Esophagus squamous epithelium (tissue), 5 donors: ENCODE measurements around the gene PCED1A. TPM values are rescaled to one million over a fixed set of nuclear protein-coding genes. Genes with fewer than 3 reads are reported as not detected.

ENCODE experiments used
- DNase-seq: peaks from one replicate; lab custom pipeline; 2025; lab: John Stamatoyannopoulos, UW
- H3K27ac ChIP-seq, 4 donors: fragments of 200-600 bp; sonication (generic); one replicate each; pipeline ENCODE4 v1.5.1; 2016 to 2019; ENCODE audit warnings: mild to moderate bottlenecking in 1 of 4
- H3K27me3 ChIP-seq, 4 donors: fragments of 200-600 bp; sonication (generic); 1 replicate in 3 of 4; 2 replicates in 1 of 4; pipeline versions ENCODE4 v1.5.1 to v1.6.0; 2017 to 2021; ENCODE audit warnings: antibody characterized with exemption in 1 of 4
- H3K36me3 ChIP-seq, 3 donors: fragments of 200-600 bp; sonication (generic); one replicate each; pipeline ENCODE4 v1.5.1; 2016 to 2019
- H3K4me1 ChIP-seq, 3 donors: fragments of 200-600 bp; sonication (generic); one replicate each; pipeline ENCODE4 v1.5.1; 2017 to 2019
- H3K4me3 ChIP-seq, 4 donors: fragments of 200-600 bp; sonication (generic); 1 replicate in 3 of 4; 2 replicates in 1 of 4; pipeline ENCODE4 v1.5.1; 2016 to 2019; ENCODE audit warnings: mild to moderate bottlenecking in 2 of 4, moderate library complexity in 1 of 4
- H3K9me3 ChIP-seq, 3 donors: fragments of 200-600 bp; sonication (generic); one replicate each; pipeline ENCODE4 v1.5.1; 2016 to 2019
- CTCF ChIP-seq, 6 experiments: fragments of 450-650 bp in 4 of 6; fragments of 200-600 bp in 2 of 6; sonication (generic) in 2 of 6; IDR thresholded peaks; one replicate each; pipeline ENCODE4 v1.5.1; 2016 to 2019; ENCODE audit warnings: antibody characterized with exemption in 6 of 6, mild to moderate bottlenecking in 4 of 6, moderate library complexity in 4 of 6
- POLR2A ChIP-seq, 4 donors: fragments of 450-650 bp; IDR thresholded peaks; one replicate each; pipeline ENCODE4 v1.6.1; 2017; ENCODE audit warnings: antibody characterized with exemption in 4 of 4, mild to moderate bottlenecking in 4 of 4, moderate library complexity in 3 of 4
- WGBS, 2 donors: methylation state at CpG; one replicate each; pipeline ENCODE4 v1.1.5; 2018; 5-methylcytosine and 5-hydroxymethylcytosine counted together
- intact Hi-C: fragments of 100-400 bp; cut with DNase I; formaldehyde crosslinking; loops from one replicate; pipeline ENCODE4 v1.15.0; 2022
- total RNA-seq, 4 donors: library from RNA; depleted of rRNA; stranded (reverse); fragments of >200 nt; gene quantifications; one replicate each; pipeline ENCODE4 v1.1.0, GENCODE V29; 2016
- donor health status: DM: yes; HTN: yes; CAD: no.

PCED1A gene
- total RNA-seq, 4 donors from 2014 or later: 9.0 to 25.6 (median 16.6) TPM

- H3K9me3 ChIP-seq: no peaks in the 10 kb centered on the region
- 92 to 97% methylated on average over 5 of the region's 5 CpGs for WGBS, 2 donors
- TF ChIP-seq CTCF (IDR thresholded peaks at IDR 0.05): no peak
- TF ChIP-seq POLR2A (IDR thresholded peaks at IDR 0.05): no peak
- DNase-seq: no peak
- intact Hi-C loops: no loop called here
- peaks cover 0 to 8% (median 3%) of the 10 kb centered on the region in 3 donors for H3K36me3 ChIP-seq
- no peak overlapping the region for H3K4me3 ChIP-seq
- no peaks in the 10 kb centered on the region for H3K27me3 ChIP-seq
- peaks cover 1 to 23% (median 2%) of the 10 kb centered on the region in 3 donors for H3K4me1 ChIP-seq
- H3K27ac ChIP-seq: no peak overlapping the region
Observed at GRCh38 chr20:2846698-2847097, 6.2 kb upstream of the PCED1A start.

GRCh38 chr20:2845607-2846006, 5.2 kb upstream of the PCED1A start:
- 76 to 87% methylated on average over 2 of the region's 2 CpGs for WGBS, 2 donors
- Histone ChIP-seq H3K4me1 (peaks cover 8 to 31% (median 9%) of the 10 kb centered on the region in 3 donors), H3K9me3 (no peaks in the 10 kb centered on the region), H3K27me3 (no peaks in the 10 kb centered on the region), H3K4me3 (no peak overlapping the region), H3K36me3 (peaks cover 0 to 8% (median 3%) of the 10 kb centered on the region in 3 donors), H3K27ac (no peak overlapping the region)
- TF ChIP-seq POLR2A (IDR thresholded peaks at IDR 0.05) (no peak), CTCF (IDR thresholded peaks at IDR 0.05) (no peak)
- no peak for DNase-seq
- intact Hi-C loops: no loop called here

- no peaks in the 10 kb centered on the region for H3K27me3 ChIP-seq
- H3K4me1 ChIP-seq: peaks cover 12 to 44% (median 18%) of the 10 kb centered on the region in 3 donors
- peak in 1 of 6 experiments; percentile 2 for TF ChIP-seq CTCF (IDR thresholded peaks at IDR 0.05)
- no peak for TF ChIP-seq POLR2A (IDR thresholded peaks at IDR 0.05)
- WGBS, 2 donors: 15 to 18% methylated on average over 14 to 15 of the region's 33 CpGs
- no peaks in the 10 kb centered on the region for H3K9me3 ChIP-seq
- H3K36me3 ChIP-seq: peaks cover 0 to 24% (median 0%) of the 10 kb centered on the region in 3 donors
- no peak for DNase-seq
- H3K27ac ChIP-seq: peak overlapping the region; percentile 83 to 95 (median 92)
- H3K4me3 ChIP-seq: peak overlapping the region; percentile 76 to 100 (median 82)
- intact Hi-C loops: no loop called here
Observed at GRCh38 chr20:2840967-2841531, 594 bp upstream of the PCED1A start.

GRCh38 chr20:2839732-2840137, 720 bp downstream of the PCED1A start:
- intact Hi-C loops: no loop called here
- 90 to 98% methylated on average over 6 to 13 of the region's 21 CpGs for WGBS, 2 donors
- Histone ChIP-seq H3K4me3 (peak overlapping the region; percentile 76 to 100 (median 82)), H3K27me3 (no peaks in the 10 kb centered on the region), H3K36me3 (peaks cover 0 to 36% (median 0%) of the 10 kb centered on the region in 3 donors), H3K9me3 (no peaks in the 10 kb centered on the region), H3K4me1 (peaks cover 12 to 44% (median 18%) of the 10 kb centered on the region in 3 donors), H3K27ac (peak overlapping the region; percentile 83 to 95 (median 92))
- DNase-seq: no peak
- TF ChIP-seq POLR2A (IDR thresholded peaks at IDR 0.05): no peak

- intact Hi-C loops: no loop called here
- H3K9me3 ChIP-seq: no peaks in the 10 kb centered on the region
- H3K27me3 ChIP-seq: no peaks in the 10 kb centered on the region
- no peak overlapping the region for H3K4me3 ChIP-seq
- no peak for TF ChIP-seq POLR2A (IDR thresholded peaks at IDR 0.05)
- TF ChIP-seq CTCF (IDR thresholded peaks at IDR 0.05): no peak
- H3K36me3 ChIP-seq: peaks cover 0 to 36% (median 0%) of the 10 kb centered on the region in 3 donors
- peaks cover 12 to 42% (median 18%) of the 10 kb centered on the region in 3 donors for H3K4me1 ChIP-seq
- no peak for DNase-seq
- H3K27ac ChIP-seq: no peak overlapping the region
- WGBS, 2 donors: 93 to 100% methylated on average over 12 to 13 of the region's 15 CpGs
Observed at GRCh38 chr20:2838847-2839671, 1.4 kb downstream of the PCED1A start.
